ENCODE measurements around the gene MDGA2.

GRCh38 chr14:46818147-46818546, 857.3 kb downstream of the MDGA2 start:
- TF ChIP-seq CTCF (IDR thresholded peaks at IDR 0.05) (no peak), POLR2A (IDR thresholded peaks at IDR 0.05) (no peak)

All from stomach (tissue), 4 donors.